Tibial nerve (tissue), 4 donors: ENCODE data around the gene EMX2. TPM values are rescaled to one million over a fixed set of nuclear protein-coding genes. Genes with fewer than 3 reads are reported as not detected.
A peak's percentile ranks its signal among the peaks of the same experiment; 100 is the strongest.

Experiments used
- DNase-seq, 2 donors: peaks; one replicate each; pipeline ENCODE4 v3.0.0-alpha.2; 2019; ENCODE audit warnings: low spot score in 2 of 2
- H3K27ac ChIP-seq, 4 donors: fragments of 200-600 bp; sonication (generic) in 3 of 4; one replicate each; pipeline ENCODE4 v1.5.1; 2017 to 2019; ENCODE audit warnings: mild to moderate bottlenecking in 1 of 4
- H3K27me3 ChIP-seq, 2 donors: fragments of 200-600 bp; sonication (generic) in 1 of 2; one replicate each; pipeline versions ENCODE4 v1.5.1 to v1.6.0; 2017 to 2019
- H3K36me3 ChIP-seq, 3 donors: fragments of 200-600 bp; sonication (generic); one replicate each; pipeline ENCODE4 v1.5.1; 2018 to 2019
- H3K4me1 ChIP-seq, 4 donors: fragments of 200-600 bp; sonication (generic) in 3 of 4; one replicate each; pipeline ENCODE4 v1.5.1; 2017 to 2019
- H3K4me3 ChIP-seq, 4 donors: fragments of 200-600 bp; sonication (generic) in 3 of 4; one replicate each; pipeline ENCODE4 v1.5.1; 2017 to 2019; ENCODE audit warnings: mild to moderate bottlenecking in 1 of 4, moderate library complexity in 1 of 4
- H3K9me3 ChIP-seq, 4 donors: fragments of 200-600 bp; sonication (generic) in 3 of 4; one replicate each; pipeline ENCODE4 v1.5.1; 2017 to 2019
- CTCF ChIP-seq, 5 experiments: fragments of 200-600 bp in 3 of 5; fragments of 450-650 bp in 2 of 5; sonication (generic) in 3 of 5; IDR thresholded peaks; one replicate each; pipeline ENCODE4 v1.5.1; 2016 to 2019; ENCODE audit warnings: antibody characterized with exemption in 5 of 5, mild to moderate bottlenecking in 3 of 5, moderate library complexity in 2 of 5
- EP300 ChIP-seq, 2 donors: sonication (generic); formaldehyde crosslinking; IDR thresholded peaks; one replicate each; pipeline ENCODE4 v1.6.1; 2017; ENCODE audit warnings: antibody characterized with exemption in 2 of 2, mild to moderate bottlenecking in 1 of 2
- POLR2A ChIP-seq, 2 donors: fragments of 450-650 bp; IDR thresholded peaks; one replicate each; pipeline ENCODE4 v1.6.1; 2017; ENCODE audit warnings: antibody characterized with exemption in 2 of 2, mild to moderate bottlenecking in 2 of 2, moderate library complexity in 2 of 2
- WGBS, 2 donors: methylation state at CpG; one replicate each; pipeline ENCODE4 v1.1.5; 2018; 5-methylcytosine and 5-hydroxymethylcytosine counted together
- total RNA-seq, 4 donors: library from RNA; depleted of rRNA; stranded (reverse); fragments of >200 nt; gene quantifications; one replicate each; pipeline ENCODE4 v1.1.0, GENCODE V29; 2016

Gene EMX2
- total RNA-seq, 4 donors from 2014 or later: 0.44 to 2.3 (median 1.1) TPM

- Histone ChIP-seq H3K4me3 (peak overlapping the region; percentile 16 to 44 (median 18)), H3K36me3 (no peaks in the 10 kb centered on the region), H3K27me3 (peaks cover 0 to 100% of the 10 kb centered on the region in 2 donors), H3K4me1 (peaks cover 0 to 70% (median 29%) of the 10 kb centered on the region in 4 donors), H3K27ac (peak overlapping the region in 2 of 4 donors; percentile 20 to 26), H3K9me3 (no peaks in the 10 kb centered on the region)
- DNase-seq: no peak
- 1 to 3% methylated on average over 38 to 66 of the region's 90 CpGs for WGBS, 2 donors
- no peak for TF ChIP-seq EP300 (IDR thresholded peaks at IDR 0.05)
- TF ChIP-seq CTCF (IDR thresholded peaks at IDR 0.05): no peak
- no peak for TF ChIP-seq POLR2A (IDR thresholded peaks at IDR 0.05)
Measured at GRCh38 chr10:117543225-117544003, 868 bp downstream of the EMX2 start.

GRCh38 chr10:117544004-117544701 lies 1.6 kb downstream of the EMX2 start:
- TF ChIP-seq CTCF (IDR thresholded peaks at IDR 0.05) (no peak), EP300 (IDR thresholded peaks at IDR 0.05) (no peak), POLR2A (IDR thresholded peaks at IDR 0.05) (no peak)
- H3K27me3 ChIP-seq: peaks cover 0 to 100% of the 10 kb centered on the region in 2 donors
- WGBS, 2 donors: 2 to 5% methylated on average over 37 to 38 of the region's 41 CpGs
- H3K27ac ChIP-seq: peak overlapping the region in 2 of 4 donors; percentile 20 to 26
- H3K9me3 ChIP-seq: no peaks in the 10 kb centered on the region
- peaks cover 0 to 70% (median 29%) of the 10 kb centered on the region in 4 donors for H3K4me1 ChIP-seq
- H3K4me3 ChIP-seq: peak overlapping the region; percentile 16 to 44 (median 18)
- DNase-seq: no peak
- no peaks in the 10 kb centered on the region for H3K36me3 ChIP-seq

GRCh38 chr10:117544711-117545140 lies 2.2 kb downstream of the EMX2 start:
- TF ChIP-seq CTCF (IDR thresholded peaks at IDR 0.05) (no peak), EP300 (IDR thresholded peaks at IDR 0.05) (peak in 1 of 2 donors; percentile 16)
- Histone ChIP-seq H3K4me3 (peak overlapping the region; percentile 16 to 44 (median 19)), H3K27me3 (peaks cover 0 to 100% of the 10 kb centered on the region in 2 donors), H3K4me1 (peaks cover 0 to 70% (median 29%) of the 10 kb centered on the region in 4 donors), H3K36me3 (no peaks in the 10 kb centered on the region), H3K27ac (no peak overlapping the region), H3K9me3 (no peaks in the 10 kb centered on the region)
- 4 to 5% methylated on average over 27 to 29 of the region's 29 CpGs for WGBS, 2 donors
- no peak for DNase-seq

DNA sequence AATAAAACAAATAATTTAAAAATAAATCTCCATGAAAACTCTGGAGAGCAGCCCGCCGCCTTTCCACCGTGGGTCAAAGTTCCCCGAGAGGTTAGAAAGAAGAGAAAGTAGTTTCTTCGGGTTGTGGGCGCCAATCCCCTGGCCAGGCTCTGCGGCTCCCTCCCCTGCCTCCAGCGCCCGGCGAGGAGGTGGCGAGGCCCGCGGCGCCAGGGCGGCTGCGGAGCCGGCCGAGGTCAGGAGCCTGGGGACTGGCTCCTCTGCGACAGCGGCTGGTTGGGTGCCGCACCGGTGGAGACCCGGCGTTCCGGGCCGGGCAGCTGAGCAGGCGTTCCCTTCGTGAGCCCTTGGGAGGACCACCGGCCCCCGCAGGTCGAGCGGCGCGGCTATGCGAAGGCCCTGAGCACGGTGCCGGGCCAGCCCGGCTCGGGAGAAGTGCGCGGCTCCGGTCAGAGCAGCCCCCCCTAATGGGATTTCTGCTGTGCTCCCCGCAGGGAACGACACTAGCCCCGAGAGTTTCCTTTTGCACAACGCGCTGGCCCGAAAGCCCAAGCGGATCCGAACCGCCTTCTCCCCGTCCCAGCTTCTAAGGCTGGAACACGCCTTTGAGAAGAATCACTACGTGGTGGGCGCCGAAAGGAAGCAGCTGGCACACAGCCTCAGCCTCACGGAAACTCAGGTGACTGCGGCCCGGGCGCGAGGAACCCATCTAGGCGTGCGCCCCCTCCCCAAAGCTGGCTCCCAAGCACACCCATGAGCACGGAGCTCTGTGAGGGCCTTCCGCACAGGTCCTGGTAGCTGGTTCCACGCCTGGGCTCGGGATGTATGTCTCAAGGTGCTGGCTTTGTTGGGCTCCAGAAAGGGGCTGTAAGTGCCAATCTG lies 2.8 kb downstream of the EMX2 start:
- Histone ChIP-seq H3K27ac (no peak overlapping the region), H3K9me3 (no peaks in the 10 kb centered on the region), H3K36me3 (no peaks in the 10 kb centered on the region), H3K4me1 (peaks cover 0 to 70% (median 29%) of the 10 kb centered on the region in 4 donors), H3K4me3 (peak overlapping the region; percentile 16 to 44 (median 19)), H3K27me3 (peaks cover 0 to 100% of the 10 kb centered on the region in 2 donors)
- TF ChIP-seq EP300 (IDR thresholded peaks at IDR 0.05) (no peak), POLR2A (IDR thresholded peaks at IDR 0.05) (no peak), CTCF (IDR thresholded peaks at IDR 0.05) (no peak)
- 7% methylated on average over 35 to 56 of the region's 67 CpGs for WGBS, 2 donors
- DNase-seq: no peak
